Panc1 (cell line): ENCODE data around the gene WAC. TPM values are rescaled to one million over a fixed set of nuclear protein-coding genes. Genes with fewer than 3 reads are reported as not detected.
"Not testable (repeated sequence)": the region's sequence is repeated elsewhere in the genome, so short reads cannot be mapped to it uniquely, and the experiment has no call there.

Experiments used
- ATAC-seq: fragments of 200-7000 bp; cut with Tn5 transposase; 2 replicates; pipeline ENCODE4 v1.9.1; 2020; ENCODE audit warnings: mild to moderate bottlenecking, moderate library complexity
- BruUV-seq: library from RNA; stranded (reverse); fragments of 400-500 nt; replicated peaks from 2 replicates; lab custom pipeline; 2021; lab: Mats Ljungman, UMichigan
- CTCF ChIA-PET: fragments of 300-600 bp; sonication (Branson Sonifier 250); formaldehyde crosslinking; loops from one replicate; lab custom pipeline; 2022; ENCODE audit warnings: antibody characterized with exemption; lab: Charles Lee
- POLR2A ChIA-PET: fragments of 300-600 bp; sonication (Branson Sonifier 250); formaldehyde crosslinking; loops from one replicate; lab custom pipeline; 2022; ENCODE audit warnings: antibody characterized with exemption; lab: Charles Lee
- DNase-seq: peaks from one replicate; pipeline ENCODE4 v3.0.0-alpha.2; 2010; ENCODE audit warnings: low read depth, low spot score
- H3K27ac ChIP-seq: 2 replicates; pipeline ENCODE4 v1.5.1; 2011; ENCODE audit warnings: mild to moderate bottlenecking, low read length, inconsistent platforms
- H3K27me3 ChIP-seq: fragments of 200-500 bp; sonication (Bioruptor generic); 2 replicates; pipeline ENCODE4 v1.6.0; 2014; ENCODE audit warnings: low read length, inconsistent platforms; ENCODE audit not compliant: control insufficient read depth, insufficient read depth
- H3K36me3 ChIP-seq: fragments of 200-500 bp; sonication (Bioruptor generic); 2 replicates; pipeline ENCODE4 v1.5.1; 2014; ENCODE audit warnings: inconsistent platforms, mild to moderate bottlenecking, low read length, moderate library complexity; ENCODE audit not compliant: control insufficient read depth, insufficient read depth
- H3K4me1 ChIP-seq: 2 replicates; pipeline ENCODE4 v1.5.1; 2011; ENCODE audit warnings: inconsistent platforms, mild to moderate bottlenecking, low read length, moderate library complexity; ENCODE audit not compliant: control insufficient read depth, insufficient read depth
- H3K4me3 ChIP-seq, 2 experiments: 2 replicates each; pipeline ENCODE4 v1.5.1; 2011 to 2012; ENCODE audit warnings: low read depth in 2 of 2, low read length in 2 of 2, mild to moderate bottlenecking in 2 of 2, inconsistent platforms in 1 of 2, moderate library complexity in 1 of 2
- H3K9me3 ChIP-seq: fragments of 200-500 bp; sonication (Bioruptor generic); 2 replicates; pipeline ENCODE4 v1.5.1; 2014; ENCODE audit warnings: low read depth, mild to moderate bottlenecking, inconsistent platforms, low read length, moderate library complexity; ENCODE audit not compliant: control insufficient read depth, insufficient read depth
- POLR2AphosphoS5 ChIP-seq: IDR thresholded peaks from 2 replicates; pipeline ENCODE4 v1.6.1; 2012; ENCODE audit warnings: mild to moderate bottlenecking, low read depth, low read length, moderate library complexity
- SIN3A ChIP-seq: IDR thresholded peaks from 2 replicates; pipeline ENCODE4 v1.6.1; 2012; ENCODE audit warnings: low read depth, mild to moderate bottlenecking, low read length, moderate library complexity, borderline replicate concordance; ENCODE audit not compliant: insufficient read depth
- TCF7L2 ChIP-seq: IDR thresholded peaks from 2 replicates; pipeline ENCODE4 v1.6.1; 2011; ENCODE audit warnings: mild to moderate bottlenecking, low read depth, low read length, inconsistent platforms
- in situ Hi-C: cut with HindIII; loops from 2 replicates; pipeline ENCODE4 v1.10.0; 2016; ENCODE audit warnings: low sequenced_read_pairs, low pct_unique_long_range_greater_than_20kb
- intact Hi-C: fragments of 100-400 bp; cut with micrococcal nuclease; formaldehyde crosslinking; loops from one replicate; pipeline ENCODE4 v1.10.0; 2022; ENCODE audit not compliant: unreplicated experiment
- total RNA-seq: library from RNA; stranded (reverse); gene quantifications from one replicate; pipeline ENCODE4 v1.2.1, GENCODE V29; 2021; ENCODE audit not compliant: unreplicated experiment
- TF ChIP-seq, protein P1 (sequence below), 2 experiments: IDR thresholded peaks; 2 replicates each; pipeline ENCODE4 v1.6.1; 2011 to 2012; ENCODE audit warnings: low read depth in 2 of 2, control low read depth in 1 of 2, low read length in 1 of 2, mild to moderate bottlenecking in 1 of 2, moderate library complexity in 1 of 2; ENCODE audit not compliant: insufficient read depth in 1 of 2
- TF ChIP-seq, protein P2 (sequence below): fragments of 450-650 bp; IDR thresholded peaks from 2 replicates; pipeline ENCODE4 v1.5.1; 2017; ENCODE audit warnings: mild to moderate bottlenecking

The WAC gene
- total RNA-seq, 1 experiment from 2014 or later = 70.7 TPM

DNA sequence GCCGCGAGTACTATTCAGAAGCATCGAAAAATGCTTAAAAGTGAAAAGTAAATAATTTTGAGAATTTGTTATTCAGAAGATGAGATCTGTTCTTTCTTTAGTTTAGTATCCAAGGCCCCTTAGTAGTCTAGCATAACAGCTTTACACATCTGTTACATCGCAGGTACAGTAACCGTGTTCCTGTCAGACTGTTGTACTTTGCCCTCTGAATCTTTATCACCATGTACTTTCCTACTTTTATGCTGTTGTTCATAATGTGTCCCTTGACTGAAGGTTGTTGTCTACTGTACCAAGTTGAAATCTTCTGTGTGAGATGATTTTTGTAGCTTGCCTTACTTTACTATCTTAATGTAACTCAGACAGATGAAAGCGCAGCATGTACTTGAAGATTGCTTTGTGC lies 38.3 kb downstream of the WAC start:
- Histone ChIP-seq H3K27me3 (no peaks in the 10 kb centered on the region), H3K4me1 (no peaks in the 10 kb centered on the region), H3K36me3 (peaks cover under 1% of the 10 kb centered on the region; the same call in 1 of the 2 replicates), H3K4me3 (no peak overlapping the region), H3K9me3 (no peaks in the 10 kb centered on the region), H3K27ac (no peak overlapping the region)
- BruUV-seq = no TSS peak
- intact Hi-C loops = no loop called here
- DNase-seq (no peak), ATAC-seq (no peak)
- TF ChIP-seq SIN3A (no peak), POLR2AphosphoS5 (no peak)
- POLR2A ChIA-PET = no interaction called here
- in situ Hi-C loops = no loop called here
- CTCF ChIA-PET = no interaction called here

DNA sequence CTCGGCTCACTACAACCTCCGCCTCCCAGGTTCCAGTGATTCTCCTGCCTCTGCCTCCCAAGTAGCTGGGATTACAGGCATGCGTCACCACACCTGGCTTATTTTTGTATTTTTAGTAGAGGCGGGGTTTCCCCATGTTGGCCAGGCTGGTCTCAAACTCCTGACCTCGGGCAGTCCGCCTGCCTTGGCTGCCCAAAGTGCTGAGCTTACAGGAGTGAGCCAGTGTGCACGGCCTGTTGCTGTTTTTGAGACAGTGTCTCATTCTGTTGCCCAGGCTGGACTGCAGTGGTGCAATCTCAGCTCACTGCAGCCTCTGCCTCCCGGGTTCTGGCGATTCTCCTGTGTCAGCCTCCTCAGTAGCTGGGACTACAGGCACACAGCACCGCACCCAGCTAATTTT lies 41.3 kb downstream of the WAC start:
- intact Hi-C loops, H3K9me3 ChIP-seq, BruUV-seq, H3K4me1 ChIP-seq, H3K27ac ChIP-seq, ATAC-seq, H3K4me3 ChIP-seq, DNase-seq, H3K36me3 ChIP-seq, H3K27me3 ChIP-seq, in situ Hi-C loops, POLR2A ChIA-PET: not testable (repeated sequence)
- CTCF ChIA-PET = interaction anchor here (0.5 kb wide), 1 partner anchor 414 kb away, joined by 6 read pairs; no protein-coding TSS in a partner anchor

DNA sequence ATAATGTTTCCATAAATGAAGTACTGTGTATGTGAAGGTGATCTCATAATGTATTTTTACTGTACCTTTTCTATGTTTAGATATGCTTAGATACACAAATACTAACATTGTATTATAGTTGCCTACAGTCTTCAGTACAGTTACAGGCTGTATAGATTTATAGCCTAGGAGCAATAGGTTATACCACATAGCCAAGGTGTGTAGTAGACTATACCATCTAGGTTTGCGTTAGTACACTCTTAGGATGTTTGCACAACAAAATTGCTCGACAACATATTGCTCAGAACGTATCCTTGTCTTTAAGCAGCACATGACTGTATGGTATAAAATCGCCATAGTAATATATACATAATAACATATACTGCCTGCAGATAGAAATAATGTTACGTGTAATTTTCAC lies 42.9 kb downstream of the WAC start:
- Histone ChIP-seq H3K27me3 (no peaks in the 10 kb centered on the region), H3K9me3 (no peaks in the 10 kb centered on the region), H3K27ac (no peak overlapping the region), H3K4me3 (no peak overlapping the region), H3K36me3 (no peaks in the 10 kb centered on the region; the same call in 1 of the 2 replicates), H3K4me1 (no peaks in the 10 kb centered on the region)
- ChIA-PET CTCF (no interaction called here), POLR2A (no interaction called here)
- in situ Hi-C loops (no loop called here), intact Hi-C loops (no loop called here)
- no TSS peak for BruUV-seq
- DNase-seq (no peak), ATAC-seq (no peak)
- TF ChIP-seq TCF7L2 (no peak), POLR2AphosphoS5 (no peak), SIN3A (no peak)
- TF ChIP-seq, protein P1, sequence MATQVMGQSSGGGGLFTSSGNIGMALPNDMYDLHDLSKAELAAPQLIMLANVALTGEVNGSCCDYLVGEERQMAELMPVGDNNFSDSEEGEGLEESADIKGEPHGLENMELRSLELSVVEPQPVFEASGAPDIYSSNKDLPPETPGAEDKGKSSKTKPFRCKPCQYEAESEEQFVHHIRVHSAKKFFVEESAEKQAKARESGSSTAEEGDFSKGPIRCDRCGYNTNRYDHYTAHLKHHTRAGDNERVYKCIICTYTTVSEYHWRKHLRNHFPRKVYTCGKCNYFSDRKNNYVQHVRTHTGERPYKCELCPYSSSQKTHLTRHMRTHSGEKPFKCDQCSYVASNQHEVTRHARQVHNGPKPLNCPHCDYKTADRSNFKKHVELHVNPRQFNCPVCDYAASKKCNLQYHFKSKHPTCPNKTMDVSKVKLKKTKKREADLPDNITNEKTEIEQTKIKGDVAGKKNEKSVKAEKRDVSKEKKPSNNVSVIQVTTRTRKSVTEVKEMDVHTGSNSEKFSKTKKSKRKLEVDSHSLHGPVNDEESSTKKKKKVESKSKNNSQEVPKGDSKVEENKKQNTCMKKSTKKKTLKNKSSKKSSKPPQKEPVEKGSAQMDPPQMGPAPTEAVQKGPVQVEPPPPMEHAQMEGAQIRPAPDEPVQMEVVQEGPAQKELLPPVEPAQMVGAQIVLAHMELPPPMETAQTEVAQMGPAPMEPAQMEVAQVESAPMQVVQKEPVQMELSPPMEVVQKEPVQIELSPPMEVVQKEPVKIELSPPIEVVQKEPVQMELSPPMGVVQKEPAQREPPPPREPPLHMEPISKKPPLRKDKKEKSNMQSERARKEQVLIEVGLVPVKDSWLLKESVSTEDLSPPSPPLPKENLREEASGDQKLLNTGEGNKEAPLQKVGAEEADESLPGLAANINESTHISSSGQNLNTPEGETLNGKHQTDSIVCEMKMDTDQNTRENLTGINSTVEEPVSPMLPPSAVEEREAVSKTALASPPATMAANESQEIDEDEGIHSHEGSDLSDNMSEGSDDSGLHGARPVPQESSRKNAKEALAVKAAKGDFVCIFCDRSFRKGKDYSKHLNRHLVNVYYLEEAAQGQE (IDR thresholded peaks at IDR 0.05; ENCODE audit: insufficient read depth in 1 of 2, low read depth in 2 of 2, low read length in 1 of 2) = no peak
- TF ChIP-seq, protein P2, sequence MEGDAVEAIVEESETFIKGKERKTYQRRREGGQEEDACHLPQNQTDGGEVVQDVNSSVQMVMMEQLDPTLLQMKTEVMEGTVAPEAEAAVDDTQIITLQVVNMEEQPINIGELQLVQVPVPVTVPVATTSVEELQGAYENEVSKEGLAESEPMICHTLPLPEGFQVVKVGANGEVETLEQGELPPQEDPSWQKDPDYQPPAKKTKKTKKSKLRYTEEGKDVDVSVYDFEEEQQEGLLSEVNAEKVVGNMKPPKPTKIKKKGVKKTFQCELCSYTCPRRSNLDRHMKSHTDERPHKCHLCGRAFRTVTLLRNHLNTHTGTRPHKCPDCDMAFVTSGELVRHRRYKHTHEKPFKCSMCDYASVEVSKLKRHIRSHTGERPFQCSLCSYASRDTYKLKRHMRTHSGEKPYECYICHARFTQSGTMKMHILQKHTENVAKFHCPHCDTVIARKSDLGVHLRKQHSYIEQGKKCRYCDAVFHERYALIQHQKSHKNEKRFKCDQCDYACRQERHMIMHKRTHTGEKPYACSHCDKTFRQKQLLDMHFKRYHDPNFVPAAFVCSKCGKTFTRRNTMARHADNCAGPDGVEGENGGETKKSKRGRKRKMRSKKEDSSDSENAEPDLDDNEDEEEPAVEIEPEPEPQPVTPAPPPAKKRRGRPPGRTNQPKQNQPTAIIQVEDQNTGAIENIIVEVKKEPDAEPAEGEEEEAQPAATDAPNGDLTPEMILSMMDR = no peak
